ENCODE data around the gene MTHFD1L.

The MTHFD1L gene

GRCh38 chr6:150866147-150866990, 867 bp downstream of the MTHFD1L start:
- Histone ChIP-seq H3K4me3 (ENCODE audit: low read depth, low read length) (peak overlapping the region; percentile 91), H3K27ac (ENCODE audit: low read depth, low read length) (peak overlapping the region; percentile 95), H3K4me1 (ENCODE audit: control insufficient read depth, insufficient read depth, low read length) (peaks cover 6% of the 10 kb centered on the region; the same call in 1 of the 2 replicates)

GRCh38 chr6:150866991-150867501, 1.5 kb downstream of the MTHFD1L start:
- Histone ChIP-seq H3K9me3 (ENCODE audit: control insufficient read depth, insufficient read depth, low read length) (no peaks in the 10 kb centered on the region), H3K4me1 (ENCODE audit: control insufficient read depth, insufficient read depth, low read length) (peaks cover 6% of the 10 kb centered on the region; the same call in 1 of the 2 replicates), H3K4me3 (ENCODE audit: low read depth, low read length) (peak overlapping the region; percentile 91), H3K36me3 (ENCODE audit: control insufficient read depth, insufficient read depth, low read length) (peaks cover 5% of the 10 kb centered on the region; the same call in 1 of the 2 replicates), H3K9ac (ENCODE audit: low read depth, low read length) (peak overlapping the region; percentile 76), H3K27ac (ENCODE audit: low read depth, low read length) (peak overlapping the region; percentile 95), H3K27me3 (ENCODE audit: control insufficient read depth, insufficient read depth, low read length) (no peaks in the 10 kb centered on the region)

More at GRCh38 chr6:150866147-150866990, 867 bp downstream of the MTHFD1L start:
- Histone ChIP-seq H3K9ac (ENCODE audit: low read depth, low read length) (peak overlapping the region; percentile 92), H3K27me3 (ENCODE audit: control insufficient read depth, insufficient read depth, low read length) (no peaks in the 10 kb centered on the region), H3K36me3 (ENCODE audit: control insufficient read depth, insufficient read depth, low read length) (peaks cover 5% of the 10 kb centered on the region; the same call in 1 of the 2 replicates), H3K9me3 (ENCODE audit: control insufficient read depth, insufficient read depth, low read length) (no peaks in the 10 kb centered on the region)

- Histone ChIP-seq H3K4me3 (ENCODE audit: low read depth, low read length) (no peak overlapping the region), H3K9me3 (ENCODE audit: control insufficient read depth, insufficient read depth, low read length) (no peaks in the 10 kb centered on the region), H3K9ac (ENCODE audit: low read depth, low read length) (no peak overlapping the region), H3K27me3 (ENCODE audit: control insufficient read depth, insufficient read depth, low read length) (no peaks in the 10 kb centered on the region), H3K4me1 (ENCODE audit: control insufficient read depth, insufficient read depth, low read length) (peaks cover 6% of the 10 kb centered on the region; the same call in 1 of the 2 replicates), H3K36me3 (ENCODE audit: control insufficient read depth, insufficient read depth, low read length) (peaks cover 9% of the 10 kb centered on the region; the same call in 1 of the 2 replicates), H3K27ac (ENCODE audit: low read depth, low read length) (no peak overlapping the region)
These were observed 3.3 kb downstream of the MTHFD1L start for GRCh38 chr6:150868759-150869158.

GRCh38 chr6:150874179-150874578, 8.7 kb downstream of the MTHFD1L start:
- H3K4me3 ChIP-seq (ENCODE audit: low read depth, low read length) = no peak overlapping the region
- no peaks in the 10 kb centered on the region for H3K9me3 ChIP-seq (ENCODE audit: control insufficient read depth, insufficient read depth, low read length)
- no peak overlapping the region for H3K9ac ChIP-seq (ENCODE audit: low read depth, low read length)
- H3K4me1 ChIP-seq (ENCODE audit: control insufficient read depth, insufficient read depth, low read length) = peaks cover 22% of the 10 kb centered on the region
- peaks cover 19% of the 10 kb centered on the region for H3K36me3 ChIP-seq (ENCODE audit: control insufficient read depth, insufficient read depth, low read length)
- H3K27ac ChIP-seq (ENCODE audit: low read depth, low read length) = no peak overlapping the region
- no peaks in the 10 kb centered on the region for H3K27me3 ChIP-seq (ENCODE audit: control insufficient read depth, insufficient read depth, low read length)

- no peaks in the 10 kb centered on the region for H3K27me3 ChIP-seq (ENCODE audit: control insufficient read depth, insufficient read depth, low read length)
- H3K9me3 ChIP-seq (ENCODE audit: control insufficient read depth, insufficient read depth, low read length) = no peaks in the 10 kb centered on the region
- H3K27ac ChIP-seq (ENCODE audit: low read depth, low read length) = no peak overlapping the region
- no peak overlapping the region for H3K4me3 ChIP-seq (ENCODE audit: low read depth, low read length)
- H3K4me1 ChIP-seq (ENCODE audit: control insufficient read depth, insufficient read depth, low read length) = peaks cover 26% of the 10 kb centered on the region
- H3K36me3 ChIP-seq (ENCODE audit: control insufficient read depth, insufficient read depth, low read length) = peaks cover 33% of the 10 kb centered on the region
- H3K9ac ChIP-seq (ENCODE audit: low read depth, low read length) = no peak overlapping the region
These were observed 10.3 kb downstream of the MTHFD1L start for GRCh38 chr6:150875841-150876240.

GRCh38 chr6:150876598-150876997, 11.1 kb downstream of the MTHFD1L start:
- peaks cover 26% of the 10 kb centered on the region for H3K4me1 ChIP-seq (ENCODE audit: control insufficient read depth, insufficient read depth, low read length)
- H3K9ac ChIP-seq (ENCODE audit: low read depth, low read length) = no peak overlapping the region
- no peaks in the 10 kb centered on the region for H3K27me3 ChIP-seq (ENCODE audit: control insufficient read depth, insufficient read depth, low read length)
- no peak overlapping the region for H3K27ac ChIP-seq (ENCODE audit: low read depth, low read length)
- peaks cover 36% of the 10 kb centered on the region for H3K36me3 ChIP-seq (ENCODE audit: control insufficient read depth, insufficient read depth, low read length)
- H3K4me3 ChIP-seq (ENCODE audit: low read depth, low read length) = no peak overlapping the region
- no peaks in the 10 kb centered on the region for H3K9me3 ChIP-seq (ENCODE audit: control insufficient read depth, insufficient read depth, low read length)

- Histone ChIP-seq H3K9ac (ENCODE audit: low read depth, low read length) (no peak overlapping the region), H3K27ac (ENCODE audit: low read depth, low read length) (peak overlapping the region; percentile 36), H3K4me1 (ENCODE audit: control insufficient read depth, insufficient read depth, low read length) (peaks cover 26% of the 10 kb centered on the region), H3K27me3 (ENCODE audit: control insufficient read depth, insufficient read depth, low read length) (no peaks in the 10 kb centered on the region), H3K36me3 (ENCODE audit: control insufficient read depth, insufficient read depth, low read length) (peaks cover 41% of the 10 kb centered on the region), H3K9me3 (ENCODE audit: control insufficient read depth, insufficient read depth, low read length) (no peaks in the 10 kb centered on the region), H3K4me3 (ENCODE audit: low read depth, low read length) (no peak overlapping the region)
These were observed 12.4 kb downstream of the MTHFD1L start for GRCh38 chr6:150877928-150878327.

GRCh38 chr6:150878347-150879213, 13.1 kb downstream of the MTHFD1L start:
- no peaks in the 10 kb centered on the region for H3K27me3 ChIP-seq (ENCODE audit: control insufficient read depth, insufficient read depth, low read length)
- no peak overlapping the region for H3K9ac ChIP-seq (ENCODE audit: low read depth, low read length)
- H3K9me3 ChIP-seq (ENCODE audit: control insufficient read depth, insufficient read depth, low read length) = no peaks in the 10 kb centered on the region
- H3K36me3 ChIP-seq (ENCODE audit: control insufficient read depth, insufficient read depth, low read length) = peaks cover 47% of the 10 kb centered on the region
- H3K27ac ChIP-seq (ENCODE audit: low read depth, low read length) = peak overlapping the region; percentile 81
- peaks cover 26% of the 10 kb centered on the region for H3K4me1 ChIP-seq (ENCODE audit: control insufficient read depth, insufficient read depth, low read length)
- peak overlapping the region; percentile 41; the same call in 1 of the 2 replicates for H3K4me3 ChIP-seq (ENCODE audit: low read depth, low read length)

- peaks cover 61% of the 10 kb centered on the region for H3K36me3 ChIP-seq (ENCODE audit: control insufficient read depth, insufficient read depth, low read length)
These were observed 14.8 kb downstream of the MTHFD1L start for GRCh38 chr6:150880336-150880735.

GRCh38 chr6:150881911-150882481, 16.5 kb downstream of the MTHFD1L start:
- H3K9me3 ChIP-seq (ENCODE audit: control insufficient read depth, insufficient read depth, low read length) = no peaks in the 10 kb centered on the region
- H3K36me3 ChIP-seq (ENCODE audit: control insufficient read depth, insufficient read depth, low read length) = peaks cover 69% of the 10 kb centered on the region
- no peak overlapping the region for H3K4me3 ChIP-seq (ENCODE audit: low read depth, low read length)
- peaks cover 14% of the 10 kb centered on the region for H3K4me1 ChIP-seq (ENCODE audit: control insufficient read depth, insufficient read depth, low read length)
- peak overlapping the region; percentile 34 for H3K27ac ChIP-seq (ENCODE audit: low read depth, low read length)
- H3K27me3 ChIP-seq (ENCODE audit: control insufficient read depth, insufficient read depth, low read length) = no peaks in the 10 kb centered on the region
- H3K9ac ChIP-seq (ENCODE audit: low read depth, low read length) = no peak overlapping the region

More at GRCh38 chr6:150880336-150880735, 14.8 kb downstream of the MTHFD1L start:
- no peaks in the 10 kb centered on the region for H3K27me3 ChIP-seq (ENCODE audit: control insufficient read depth, insufficient read depth, low read length)
- no peak overlapping the region for H3K9ac ChIP-seq (ENCODE audit: low read depth, low read length)
- H3K9me3 ChIP-seq (ENCODE audit: control insufficient read depth, insufficient read depth, low read length) = no peaks in the 10 kb centered on the region
- peaks cover 26% of the 10 kb centered on the region for H3K4me1 ChIP-seq (ENCODE audit: control insufficient read depth, insufficient read depth, low read length)
- no peak overlapping the region for H3K4me3 ChIP-seq (ENCODE audit: low read depth, low read length)
- H3K27ac ChIP-seq (ENCODE audit: low read depth, low read length) = no peak overlapping the region
